Kidney (tissue), 14 donors: Measurements from ENCODE around the gene ZBTB44. TPM values are rescaled to one million over a fixed set of nuclear protein-coding genes. Genes with fewer than 3 reads are reported as not detected.

Source experiments
- DNase-seq, 5 donors: peaks; one replicate each; pipeline ENCODE4 v3.0.0-alpha.2; 2013 to 2020
- FAIRE-seq: peaks from 2 replicates; lab custom pipeline; 2012; peaks lifted over from hg19 to GRCh38; lab: Jason Lieb, UNC
- H3K27ac ChIP-seq, 2 donors: one replicate each; pipeline ENCODE4 v1.7.0; 2013; ENCODE audit warnings: low read depth in 2 of 2, low read length in 2 of 2, inconsistent platforms in 1 of 2
- H3K27me3 ChIP-seq: one replicate; pipeline ENCODE4 v1.7.1; 2013; ENCODE audit warnings: low read length, inconsistent platforms; ENCODE audit not compliant: control insufficient read depth, insufficient read depth
- H3K36me3 ChIP-seq, 3 donors: one replicate each; pipeline versions ENCODE4 v1.7.0 to v1.7.1; 2013; ENCODE audit warnings: low read length in 3 of 3, control low read depth in 1 of 3, inconsistent platforms in 1 of 3; ENCODE audit not compliant: insufficient read depth in 3 of 3, control insufficient read depth in 2 of 3
- H3K4me1 ChIP-seq, 3 donors: one replicate each; pipeline versions ENCODE4 v1.7.0 to v1.7.1; 2013; ENCODE audit warnings: low read length in 3 of 3, inconsistent platforms in 1 of 3, low read depth in 1 of 3; ENCODE audit not compliant: control insufficient read depth in 2 of 3, insufficient read depth in 2 of 3
- H3K4me3 ChIP-seq, 3 donors: one replicate each; pipeline versions ENCODE4 v1.7.0 to v1.8.1; 2013; ENCODE audit warnings: low read length in 3 of 3, control low read depth in 1 of 3, inconsistent platforms in 1 of 3
- H3K9ac ChIP-seq, 3 donors: one replicate each; pipeline versions ENCODE4 v1.7.0 to v1.7.1; 2013; ENCODE audit warnings: low read length in 3 of 3, control low read depth in 1 of 3, inconsistent platforms in 1 of 3
- H3K9me3 ChIP-seq, 3 donors: one replicate each; pipeline versions ENCODE4 v1.7.0 to v1.7.1; 2013; ENCODE audit warnings: low read length in 3 of 3, control low read depth in 1 of 3, inconsistent platforms in 1 of 3; ENCODE audit not compliant: control insufficient read depth in 2 of 3, insufficient read depth in 1 of 3
- CTCF ChIP-seq: IDR thresholded peaks from 3 replicates; pipeline ENCODE4 v1.5.1; 2012; ENCODE audit warnings: mild to moderate bottlenecking, moderate library complexity, borderline replicate concordance; ENCODE audit not compliant: insufficient read depth; ENCODE audit errors: extremely low read depth
- intact Hi-C: fragments of 100-400 bp; cut with DNase I; formaldehyde crosslinking; loops from one replicate; pipeline ENCODE4 v1.11.1; 2022
- polyA plus RNA-seq: library from polyadenylated mRNA; stranded (reverse); fragments of 350-450 nt; fragmentation: Illumina TruSeq; extraction: RNeasy Lipid Tissue Mini Kit (QIAGEN cat#74804); gene quantifications from one replicate; pipeline ENCODE4 v1.2.3, GENCODE V29; 2014; ENCODE audit warnings: low read depth, low replicate concordance; ENCODE audit not compliant: insufficient read depth
- total RNA-seq: library from RNA; stranded (reverse); fragmentation: NEBNext Ultra II Directional; extraction: Animal tissue kit (Norgen Biotek cat#: 25700); gene quantifications from one replicate; pipeline ENCODE4 v1.2.1, GENCODE V29; 2021
- donor health status: control.
- donor health status: control.
- donor health status: control.
- donor health status: control.
- donor health status: control.
- donor health status: DM: yes; HTN: yes; CAD: no.
- donor health status: Normal renal cell carcinoma (clear cell type).

ZBTB44 gene
- total and polyA plus RNA-seq, 2 donors from 2014 or later = 13.1 to 59.7 TPM

- TF ChIP-seq CTCF = no peak
- Histone ChIP-seq H3K9me3 (no peaks in the 10 kb centered on the region), H3K27me3 (no peaks in the 10 kb centered on the region), H3K4me3 (no peak overlapping the region), H3K36me3 (peaks cover 2 to 13% (median 5%) of the 10 kb centered on the region in 3 donors), H3K4me1 (peaks cover 0 to 2% (median 0%) of the 10 kb centered on the region in 3 donors), H3K9ac (no peak overlapping the region), H3K27ac (no peak overlapping the region)
- intact Hi-C loops = no loop called here
- FAIRE-seq = no peak
- DNase-seq = peak in 1 of 5 donors; percentile 33
These were observed 110.0 kb downstream of the ZBTB44 start for GRCh38 chr11:130204703-130205095.

GRCh38 chr11:130203766-130204702 lies 110.7 kb downstream of the ZBTB44 start:
- Histone ChIP-seq H3K4me1 (peaks cover 0 to 2% (median 0%) of the 10 kb centered on the region in 3 donors), H3K36me3 (peaks cover 2 to 15% (median 6%) of the 10 kb centered on the region in 3 donors), H3K4me3 (no peak overlapping the region), H3K9ac (no peak overlapping the region), H3K27me3 (no peaks in the 10 kb centered on the region), H3K27ac (no peak overlapping the region), H3K9me3 (no peaks in the 10 kb centered on the region)
- FAIRE-seq = no peak
- intact Hi-C loops = no loop called here
- no peak for TF ChIP-seq CTCF
- DNase-seq = peak in 1 of 5 donors; percentile 24

- H3K4me1 ChIP-seq = no peaks in the 10 kb centered on the region
- FAIRE-seq (no peak), DNase-seq (peak in 1 of 5 donors; percentile 66)
- intact Hi-C loops = no loop called here
- H3K9me3 ChIP-seq = no peaks in the 10 kb centered on the region
- no peak overlapping the region for H3K27ac ChIP-seq
- no peak for TF ChIP-seq CTCF
- H3K27me3 ChIP-seq = no peaks in the 10 kb centered on the region
- H3K9ac ChIP-seq = no peak overlapping the region
- H3K4me3 ChIP-seq = no peak overlapping the region
- peaks cover 2 to 15% (median 10%) of the 10 kb centered on the region in 3 donors for H3K36me3 ChIP-seq
These were observed 111.7 kb downstream of the ZBTB44 start for GRCh38 chr11:130202818-130203689.
